Progenitor cell of endocrine pancreas (in vitro differentiated cells): Measurements from ENCODE around the gene MIOS. TPM values are rescaled to one million over a fixed set of nuclear protein-coding genes. Genes with fewer than 3 reads are reported as not detected.
A peak's percentile ranks its signal among the peaks of the same experiment; 100 is the strongest.
"Not testable (repeated sequence)": the region's sequence is repeated elsewhere in the genome, so short reads cannot be mapped to it uniquely, and the experiment has no call there.

Experiments used
- DNase-seq: peaks from one replicate; pipeline ENCODE4 v3.0.0; 2021; ENCODE audit warnings: low spot score; ENCODE audit not compliant: unreplicated experiment
- H3K27ac Mint-ChIP-seq: 2 replicates; pipeline ENCODE4 v1.8.0; 2021; ENCODE audit warnings: mild to moderate bottlenecking, moderate library complexity, mixed read lengths
- H3K27me3 Mint-ChIP-seq: 2 replicates; pipeline ENCODE4 v1.8.0; 2021; ENCODE audit warnings: mixed read lengths
- H3K36me3 Mint-ChIP-seq: 2 replicates; pipeline ENCODE4 v1.8.0; 2022; ENCODE audit warnings: mixed read lengths; ENCODE audit not compliant: insufficient read depth
- H3K4me1 Mint-ChIP-seq: 2 replicates; pipeline ENCODE4 v1.8.0; 2021; ENCODE audit warnings: low read depth, mixed read lengths
- H3K4me3 Mint-ChIP-seq: 2 replicates; pipeline ENCODE4 v1.8.0; 2021; ENCODE audit warnings: low read depth, mild to moderate bottlenecking, moderate library complexity, mixed read lengths
- H3K9me3 Mint-ChIP-seq: 2 replicates; pipeline ENCODE4 v1.8.0; 2021; ENCODE audit warnings: low read depth, mixed read lengths
- CTCF ChIP-seq: fragments of 200-600 bp; sonication (generic); IDR thresholded peaks from one replicate; pipeline ENCODE4 v1.5.0; 2021; ENCODE audit warnings: antibody characterized with exemption, mild to moderate bottlenecking; ENCODE audit not compliant: unreplicated experiment
- total RNA-seq: library from RNA; stranded (reverse); gene quantifications from 2 replicates; pipeline ENCODE4 v1.2.1, GENCODE V29; 2021

Gene MIOS
- total RNA-seq, 1 donor from 2014 or later, result 62.0 TPM

DNA sequence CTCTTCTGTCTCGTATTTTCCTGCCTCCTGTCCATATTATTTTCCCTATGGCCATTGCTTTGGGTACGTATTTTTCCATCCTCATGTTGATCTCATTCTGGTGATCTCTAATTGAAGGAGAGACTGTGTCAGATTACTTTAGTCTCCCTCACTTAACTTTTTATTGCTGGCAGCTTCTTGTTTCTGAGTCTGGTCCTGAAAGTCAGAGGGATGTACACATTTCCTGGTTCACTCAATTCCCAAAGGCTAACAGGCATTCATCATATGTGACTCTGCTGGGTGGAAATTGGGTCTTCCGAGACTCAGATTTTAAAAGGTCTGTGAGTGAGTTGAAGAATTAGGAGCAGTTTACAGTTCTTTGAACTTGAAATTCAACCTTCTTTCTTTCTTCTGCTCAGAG, 84.8 kb downstream of the MIOS start:
- H3K9me3 Mint-ChIP-seq, result peaks cover 4% of the 10 kb centered on the region
- peaks cover 7% of the 10 kb centered on the region for H3K36me3 Mint-ChIP-seq
- H3K4me3 Mint-ChIP-seq, result no peak overlapping the region
- TF ChIP-seq CTCF, result no peak
- H3K4me1 Mint-ChIP-seq, result peaks cover 34% of the 10 kb centered on the region
- H3K27me3 Mint-ChIP-seq, result no peaks in the 10 kb centered on the region
- DNase-seq, result no peak
- H3K27ac Mint-ChIP-seq, result peak overlapping the region; percentile 76

GRCh38 chr7:7652798-7653540, 86.3 kb downstream of the MIOS start:
- H3K36me3 Mint-ChIP-seq, result peaks cover 14% of the 10 kb centered on the region
- peaks cover 12% of the 10 kb centered on the region for H3K9me3 Mint-ChIP-seq
- DNase-seq, result no peak
- no peak overlapping the region for H3K4me3 Mint-ChIP-seq
- peaks cover 31% of the 10 kb centered on the region for H3K4me1 Mint-ChIP-seq
- H3K27ac Mint-ChIP-seq, result peak overlapping the region; percentile 19
- no peak for TF ChIP-seq CTCF
- H3K27me3 Mint-ChIP-seq, result no peaks in the 10 kb centered on the region

GRCh38 chr7:7653593-7654187, 87.0 kb downstream of the MIOS start:
- Mint-ChIP-seq H3K4me1 (peaks cover 28% of the 10 kb centered on the region), H3K9me3 (peaks cover 19% of the 10 kb centered on the region), H3K4me3 (no peak overlapping the region), H3K36me3 (peaks cover 21% of the 10 kb centered on the region), H3K27ac (no peak overlapping the region), H3K27me3 (no peaks in the 10 kb centered on the region)
- peak; percentile 59 for TF ChIP-seq CTCF
- no peak for DNase-seq

- H3K36me3 Mint-ChIP-seq, result peaks cover 31% of the 10 kb centered on the region
- no peak overlapping the region for H3K4me3 Mint-ChIP-seq
- H3K9me3 Mint-ChIP-seq, result peaks cover 34% of the 10 kb centered on the region
- no peaks in the 10 kb centered on the region for H3K27me3 Mint-ChIP-seq
- H3K4me1 Mint-ChIP-seq, result peaks cover 20% of the 10 kb centered on the region
- TF ChIP-seq CTCF, result no peak
- DNase-seq, result no peak
- no peak overlapping the region for H3K27ac Mint-ChIP-seq
Measured at GRCh38 chr7:7654964-7655715, 88.5 kb downstream of the MIOS start.

DNA sequence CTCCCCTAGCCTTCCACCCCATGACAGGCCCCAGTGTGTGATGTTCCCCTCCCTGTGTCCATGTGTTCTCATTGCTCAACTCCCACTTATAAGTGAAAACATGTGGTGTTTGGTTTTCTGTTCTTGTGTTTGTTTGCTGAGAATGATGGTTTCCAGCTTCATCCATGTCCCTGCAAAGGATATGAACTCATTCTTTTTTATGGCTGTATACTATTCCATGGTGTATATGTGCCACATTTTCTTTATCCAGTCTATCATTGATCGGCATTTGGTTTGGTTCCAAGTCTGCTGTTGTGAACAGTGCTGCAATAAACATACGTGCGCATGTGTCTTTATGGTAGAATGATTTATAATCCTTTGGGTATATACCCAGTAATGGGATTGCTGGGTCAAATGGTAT, 89.8 kb downstream of the MIOS start:
- H3K4me3 Mint-ChIP-seq, H3K27me3 Mint-ChIP-seq, H3K27ac Mint-ChIP-seq, DNase-seq: not testable (repeated sequence)
- Mint-ChIP-seq H3K9me3 (peaks cover 34% of the 10 kb centered on the region), H3K36me3 (peaks cover 34% of the 10 kb centered on the region), H3K4me1 (peaks cover 14% of the 10 kb centered on the region)

Other genes with a start within 250 kb of the MIOS start
- 17.3 and 18.3 TPM in 2 replicates for gene COL28A1, start 31.0 kb upstream of the MIOS start, total RNA-seq
- gene UMAD1, start 73.9 kb downstream of the MIOS start, total RNA-seq, result 12.1 and 12.8 TPM in 2 replicates
- 39.5 and 39.6 TPM in 2 replicates for gene RPA3, start 151.7 kb downstream of the MIOS start, total RNA-seq